ENCODE measurements around the gene BCR. TPM values are rescaled to one million over a fixed set of nuclear protein-coding genes. Genes with fewer than 3 reads are reported as not detected.

Gene BCR
- total RNA-seq, 2 experiments from 2014 or later = 60.7 to 63.2 TPM

DNA sequence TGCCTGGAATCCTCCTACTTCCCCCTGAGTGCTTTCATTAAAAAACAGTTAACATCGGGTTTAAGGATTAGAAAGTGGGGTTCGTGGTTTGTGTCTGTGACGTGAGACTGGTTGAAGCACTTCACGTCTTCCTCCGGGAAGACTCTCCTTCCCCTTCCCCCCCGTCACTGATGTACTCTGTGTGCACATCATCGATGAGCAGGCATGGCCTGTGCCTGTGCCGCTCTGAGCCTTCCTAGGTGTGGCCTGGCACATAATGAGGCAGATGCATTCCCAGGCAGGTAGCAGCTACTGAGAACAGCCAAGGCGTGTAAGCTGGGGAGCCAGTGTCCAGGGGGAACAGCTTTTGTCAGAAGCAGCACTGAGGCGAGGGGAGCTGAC is 93.8 kb downstream of the BCR start:
- Mint-ChIP-seq H3K4me1 (peaks cover 21% of the 10 kb centered on the region), H3K4me3 (no peak overlapping the region), H3K36me3 (ENCODE audit: low read depth) (peaks cover 21% of the 10 kb centered on the region), H3K27ac (no peak overlapping the region), H3K27me3 (no peaks in the 10 kb centered on the region), H3K9me3 (no peaks in the 10 kb centered on the region)
- ChIA-PET POLR2A (no interaction called here), CTCF (no interaction called here)
- DNase-seq = no peak

- H3K4me1 Mint-ChIP-seq = peaks cover 25% of the 10 kb centered on the region
- H3K27me3 Mint-ChIP-seq = no peaks in the 10 kb centered on the region
- no peaks in the 10 kb centered on the region for H3K9me3 Mint-ChIP-seq
- POLR2A ChIA-PET = no interaction called here
- CTCF ChIA-PET = no interaction called here
- no peak for DNase-seq
- no peak overlapping the region for H3K4me3 Mint-ChIP-seq
- H3K27ac Mint-ChIP-seq = no peak overlapping the region
- peaks cover 21% of the 10 kb centered on the region for H3K36me3 Mint-ChIP-seq (ENCODE audit: low read depth)
Measured at GRCh38 chr22:23274891-23275694, 94.8 kb downstream of the BCR start.

GRCh38 chr22:23275751-23276150 is 95.4 kb downstream of the BCR start:
- no peak overlapping the region for H3K27ac Mint-ChIP-seq
- no peaks in the 10 kb centered on the region for H3K9me3 Mint-ChIP-seq
- peaks cover 19% of the 10 kb centered on the region for H3K36me3 Mint-ChIP-seq (ENCODE audit: low read depth)
- no peak overlapping the region for H3K4me3 Mint-ChIP-seq
- no peak for DNase-seq
- peaks cover 31% of the 10 kb centered on the region for H3K4me1 Mint-ChIP-seq
- H3K27me3 Mint-ChIP-seq = no peaks in the 10 kb centered on the region
- ChIA-PET CTCF (no interaction called here), POLR2A (no interaction called here)

DNA sequence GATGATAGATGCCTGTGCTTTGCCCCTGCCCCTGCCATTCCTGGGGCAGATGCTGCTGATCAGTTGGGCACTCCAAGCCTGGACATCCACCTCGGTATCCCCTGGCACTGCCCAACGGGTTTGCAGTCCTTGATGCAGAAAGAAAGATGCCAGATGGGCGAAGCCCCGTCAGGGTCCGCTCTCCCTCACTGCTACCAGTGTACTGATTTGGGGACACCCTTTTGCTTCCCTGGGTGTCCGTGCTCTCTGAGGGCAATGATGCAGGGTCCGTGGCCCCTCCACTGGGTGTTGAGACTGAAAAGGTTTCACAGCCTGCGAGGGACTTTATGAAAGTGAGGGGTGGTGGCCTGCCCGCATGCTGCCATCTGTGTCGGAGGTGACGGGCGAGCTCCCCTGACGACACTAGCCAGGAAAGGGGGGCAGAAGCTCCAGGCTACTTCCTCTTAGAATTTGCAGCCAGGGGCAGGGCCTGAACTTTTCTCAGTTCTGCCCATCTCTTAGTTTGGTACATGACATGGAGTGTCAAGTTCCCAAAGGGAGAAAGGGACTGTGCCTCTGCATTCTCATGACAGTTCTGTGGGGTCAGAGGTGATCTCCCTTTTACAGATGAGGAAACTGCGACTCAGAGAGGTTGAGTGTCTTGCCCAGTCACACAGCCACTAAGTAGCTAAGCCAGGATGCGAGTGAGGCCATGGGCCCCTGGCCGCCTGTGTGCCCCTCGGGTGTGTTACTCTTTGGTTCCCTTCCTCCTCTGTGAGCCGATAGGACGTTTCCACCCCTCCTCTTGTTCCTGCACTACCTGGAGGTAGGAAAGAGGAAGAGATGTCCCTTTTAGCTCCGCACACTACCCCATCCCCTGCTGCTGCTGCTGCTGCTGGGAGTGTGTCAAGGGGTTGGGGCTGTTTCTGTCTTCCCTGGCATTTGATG is 96.6 kb downstream of the BCR start:
- Mint-ChIP-seq H3K9me3 (no peaks in the 10 kb centered on the region), H3K27me3 (no peaks in the 10 kb centered on the region), H3K4me3 (no peak overlapping the region), H3K4me1 (peaks cover 41% of the 10 kb centered on the region), H3K36me3 (ENCODE audit: low read depth) (peaks cover 18% of the 10 kb centered on the region), H3K27ac (peak overlapping the region; percentile 14)
- ChIA-PET POLR2A (no interaction called here), CTCF (interaction anchor here (0.9 kb wide), 1 partner anchor 14 kb away, joined by 3 read pairs; no protein-coding TSS in a partner anchor)
- no peak for DNase-seq

DNA sequence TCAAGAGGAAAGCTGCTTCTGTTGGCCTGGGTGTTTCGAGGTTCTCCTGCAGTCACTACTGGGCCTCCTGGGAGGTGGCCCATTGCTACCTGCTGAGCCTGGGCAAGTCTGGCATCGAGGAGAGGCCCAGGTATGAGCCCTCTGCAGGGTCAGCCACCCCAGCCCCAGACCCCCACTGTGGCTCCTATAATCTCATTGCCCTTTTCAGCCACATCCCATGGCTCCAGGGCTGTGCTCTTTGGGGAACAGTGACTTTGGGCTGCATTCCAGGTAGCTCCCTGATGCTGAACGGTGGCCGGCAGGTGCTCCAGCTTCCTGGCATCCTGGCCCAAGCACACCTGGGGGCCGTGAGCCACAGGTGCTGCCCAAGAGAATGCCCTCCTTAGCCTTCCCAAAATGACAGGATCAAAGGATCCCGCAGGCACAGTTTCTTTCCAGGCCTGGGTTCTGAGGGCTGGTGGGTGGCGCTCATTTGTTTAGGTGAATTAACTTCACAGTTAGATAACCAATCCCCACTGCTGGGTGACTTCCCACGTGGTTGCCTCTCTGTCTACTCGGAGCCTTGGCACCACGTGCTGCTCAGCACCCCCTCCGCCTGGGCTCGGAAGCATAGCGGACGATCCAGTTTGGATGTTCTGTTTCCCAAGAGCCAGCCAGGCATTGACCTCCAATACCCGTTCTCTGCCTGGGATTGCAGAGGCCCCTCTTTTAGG is 97.4 kb downstream of the BCR start:
- no peaks in the 10 kb centered on the region for H3K27me3 Mint-ChIP-seq
- H3K27ac Mint-ChIP-seq = peak overlapping the region; percentile 14
- no peak overlapping the region for H3K4me3 Mint-ChIP-seq
- peaks cover 18% of the 10 kb centered on the region for H3K36me3 Mint-ChIP-seq (ENCODE audit: low read depth)
- CTCF ChIA-PET = interaction anchor here (0.9 to 1.5 kb wide), 4 partner anchors 13 to 103 kb away, joined by 3 to 21 read pairs (median 5); no protein-coding TSS in a partner anchor
- peaks cover 43% of the 10 kb centered on the region for H3K4me1 Mint-ChIP-seq
- no peaks in the 10 kb centered on the region for H3K9me3 Mint-ChIP-seq
- no peak for DNase-seq
- POLR2A ChIA-PET = no interaction called here

- Mint-ChIP-seq H3K27me3 (no peaks in the 10 kb centered on the region), H3K36me3 (ENCODE audit: low read depth) (peaks cover 10% of the 10 kb centered on the region), H3K27ac (peak overlapping the region; percentile 34), H3K4me1 (peaks cover 40% of the 10 kb centered on the region), H3K4me3 (no peak overlapping the region), H3K9me3 (no peaks in the 10 kb centered on the region)
- POLR2A ChIA-PET = interaction anchor here (0.9 to 1.4 kb wide), 3 partner anchors 97 to 166 kb away, joined by 3 read pairs; partner anchors contain the start of gene BCR
- CTCF ChIA-PET = interaction anchor here (0.9 to 1.5 kb wide), 6 partner anchors 12 to 324 kb away, joined by 3 to 21 read pairs (median 3); partner anchors contain the start of gene BCR
- DNase-seq = peak; percentile 47
Measured at GRCh38 chr22:23278883-23279675, 98.8 kb downstream of the BCR start.

- CTCF ChIA-PET = interaction anchor here (1.5 kb wide), 1 partner anchor 12 kb away, joined by 3 read pairs; no protein-coding TSS in a partner anchor
Measured at GRCh38 chr22:23279781-23280180, 99.5 kb downstream of the BCR start.

GRCh38 chr22:23280356-23281052 is 100.2 kb downstream of the BCR start:
- Mint-ChIP-seq H3K27me3 (no peaks in the 10 kb centered on the region), H3K4me3 (no peak overlapping the region), H3K4me1 (peaks cover 40% of the 10 kb centered on the region), H3K9me3 (no peaks in the 10 kb centered on the region), H3K27ac (peak overlapping the region; percentile 61), H3K36me3 (ENCODE audit: low read depth) (peaks cover 15% of the 10 kb centered on the region)
- ChIA-PET CTCF (interaction anchor here (13.2 kb wide), 1 partner anchor 103 kb away, joined by 272 read pairs; the partner anchor contains the start of gene BCR), POLR2A (no interaction called here)
- no peak for DNase-seq

More at GRCh38 chr22:23279781-23280180, 99.5 kb downstream of the BCR start:
- H3K27ac Mint-ChIP-seq = peak overlapping the region; percentile 34
- H3K9me3 Mint-ChIP-seq = no peaks in the 10 kb centered on the region
- POLR2A ChIA-PET = no interaction called here
- H3K27me3 Mint-ChIP-seq = no peaks in the 10 kb centered on the region
- peaks cover 14% of the 10 kb centered on the region for H3K36me3 Mint-ChIP-seq (ENCODE audit: low read depth)
- H3K4me1 Mint-ChIP-seq = peaks cover 40% of the 10 kb centered on the region
- no peak overlapping the region for H3K4me3 Mint-ChIP-seq
- no peak for DNase-seq

GRCh38 chr22:23281053-23281405 is 100.7 kb downstream of the BCR start:
- DNase-seq = no peak
- POLR2A ChIA-PET = no interaction called here
- CTCF ChIA-PET = interaction anchor here (13.2 kb wide), 1 partner anchor 103 kb away, joined by 272 read pairs; the partner anchor contains the start of gene BCR
- H3K4me3 Mint-ChIP-seq = no peak overlapping the region
- H3K27ac Mint-ChIP-seq = peak overlapping the region; percentile 61
- H3K27me3 Mint-ChIP-seq = no peaks in the 10 kb centered on the region
- H3K4me1 Mint-ChIP-seq = peaks cover 40% of the 10 kb centered on the region
- peaks cover 11% of the 10 kb centered on the region for H3K36me3 Mint-ChIP-seq (ENCODE audit: low read depth)
- no peaks in the 10 kb centered on the region for H3K9me3 Mint-ChIP-seq

DNA sequence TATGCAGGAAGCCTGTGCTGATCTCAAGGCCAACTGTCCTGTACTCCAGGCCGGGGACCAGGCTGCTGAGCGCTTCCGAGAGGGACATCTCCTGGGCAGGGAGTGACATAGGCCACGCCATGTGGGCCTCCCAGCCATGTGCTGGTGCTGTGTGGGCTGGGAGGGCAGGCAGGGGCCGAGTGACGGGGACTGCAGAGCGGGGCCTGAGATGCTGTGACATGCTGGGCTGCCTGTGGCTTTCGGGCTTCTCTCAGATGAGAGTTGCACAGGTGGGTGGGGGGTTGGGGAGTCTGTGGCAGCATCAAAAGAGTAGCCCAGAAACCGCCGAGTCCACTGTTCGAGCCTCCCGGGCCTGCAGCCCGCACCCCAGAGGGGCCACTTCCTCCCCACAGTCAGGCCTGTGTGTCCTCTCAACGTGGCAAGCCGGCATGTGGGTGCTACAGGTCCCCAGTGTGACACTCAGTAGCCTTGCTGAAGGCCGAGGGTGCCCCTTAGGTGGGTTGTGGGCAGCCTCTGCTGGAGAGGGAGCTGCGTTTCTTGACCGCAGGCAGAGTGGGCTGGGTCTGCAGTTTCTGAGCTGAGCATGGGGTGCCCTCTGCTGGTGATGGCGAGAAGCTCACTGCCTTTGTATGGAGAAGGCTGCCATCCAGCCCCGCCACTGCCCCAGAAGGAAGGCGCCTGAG is 101.2 kb downstream of the BCR start:
- peaks cover 11% of the 10 kb centered on the region for H3K36me3 Mint-ChIP-seq (ENCODE audit: low read depth)
- no peak overlapping the region for H3K27ac Mint-ChIP-seq
- CTCF ChIA-PET = interaction anchor here (0.5 to 13.2 kb wide), 26 partner anchors 10 to 585 kb away, joined by 3 to 272 read pairs (median 4); partner anchors contain the start of gene BCR
- no peak overlapping the region for H3K4me3 Mint-ChIP-seq
- POLR2A ChIA-PET = interaction anchor here (0.7 to 1.5 kb wide), 8 partner anchors 31 to 107 kb away, joined by 3 to 7 read pairs (median 4); partner anchors contain the start of gene BCR
- no peaks in the 10 kb centered on the region for H3K27me3 Mint-ChIP-seq
- peaks cover 40% of the 10 kb centered on the region for H3K4me1 Mint-ChIP-seq
- peak; percentile 82 for DNase-seq
- H3K9me3 Mint-ChIP-seq = no peaks in the 10 kb centered on the region

- no peaks in the 10 kb centered on the region for H3K9me3 Mint-ChIP-seq
- H3K27ac Mint-ChIP-seq = no peak overlapping the region
- no peak overlapping the region for H3K4me3 Mint-ChIP-seq
- no peaks in the 10 kb centered on the region for H3K27me3 Mint-ChIP-seq
- POLR2A ChIA-PET = interaction anchor here (0.7 to 1.5 kb wide), 8 partner anchors 32 to 108 kb away, joined by 3 to 7 read pairs (median 4); partner anchors contain the start of gene BCR
- CTCF ChIA-PET = interaction anchor here (0.5 to 13.2 kb wide), 26 partner anchors 9 to 584 kb away, joined by 3 to 272 read pairs (median 4); partner anchors contain the start of gene BCR
- peaks cover 40% of the 10 kb centered on the region for H3K4me1 Mint-ChIP-seq
- no peak for DNase-seq
- peaks cover 11% of the 10 kb centered on the region for H3K36me3 Mint-ChIP-seq (ENCODE audit: low read depth)
Measured at GRCh38 chr22:23282089-23282501, 101.8 kb downstream of the BCR start.
